Sigmoid colon (tissue), 4 donors: ENCODE measurements around the gene NPR1.

Source experiments
- CTCF ChIP-seq, 4 experiments: fragments of 450-650 bp in 3 of 4; fragments of 200-600 bp in 1 of 4; IDR thresholded peaks; one replicate each; pipeline ENCODE4 v1.5.1; 2016 to 2019; ENCODE audit warnings: antibody characterized with exemption in 4 of 4, mild to moderate bottlenecking in 3 of 4, moderate library complexity in 2 of 4
- EP300 ChIP-seq, 4 donors: sonication (generic); formaldehyde crosslinking; IDR thresholded peaks; one replicate each; pipeline ENCODE4 v1.6.1; 2017; ENCODE audit warnings: antibody characterized with exemption in 4 of 4
- POLR2A ChIP-seq, 2 donors: fragments of 450-650 bp; IDR thresholded peaks; one replicate each; pipeline ENCODE4 v1.6.1; 2016; ENCODE audit warnings: antibody characterized with exemption in 2 of 2, mild to moderate bottlenecking in 2 of 2, moderate library complexity in 2 of 2

GRCh38 chr1:153741986-153742385, 63.5 kb downstream of the NPR1 start:
- TF ChIP-seq CTCF (IDR thresholded peaks at IDR 0.05), result no peak
- TF ChIP-seq POLR2A (IDR thresholded peaks at IDR 0.05), result no peak
- TF ChIP-seq EP300 (IDR thresholded peaks at IDR 0.05), result no peak
